ENCODE measurements around the gene ETHE1.
A peak's percentile ranks its signal among the peaks of the same experiment; 100 is the strongest.

DNA sequence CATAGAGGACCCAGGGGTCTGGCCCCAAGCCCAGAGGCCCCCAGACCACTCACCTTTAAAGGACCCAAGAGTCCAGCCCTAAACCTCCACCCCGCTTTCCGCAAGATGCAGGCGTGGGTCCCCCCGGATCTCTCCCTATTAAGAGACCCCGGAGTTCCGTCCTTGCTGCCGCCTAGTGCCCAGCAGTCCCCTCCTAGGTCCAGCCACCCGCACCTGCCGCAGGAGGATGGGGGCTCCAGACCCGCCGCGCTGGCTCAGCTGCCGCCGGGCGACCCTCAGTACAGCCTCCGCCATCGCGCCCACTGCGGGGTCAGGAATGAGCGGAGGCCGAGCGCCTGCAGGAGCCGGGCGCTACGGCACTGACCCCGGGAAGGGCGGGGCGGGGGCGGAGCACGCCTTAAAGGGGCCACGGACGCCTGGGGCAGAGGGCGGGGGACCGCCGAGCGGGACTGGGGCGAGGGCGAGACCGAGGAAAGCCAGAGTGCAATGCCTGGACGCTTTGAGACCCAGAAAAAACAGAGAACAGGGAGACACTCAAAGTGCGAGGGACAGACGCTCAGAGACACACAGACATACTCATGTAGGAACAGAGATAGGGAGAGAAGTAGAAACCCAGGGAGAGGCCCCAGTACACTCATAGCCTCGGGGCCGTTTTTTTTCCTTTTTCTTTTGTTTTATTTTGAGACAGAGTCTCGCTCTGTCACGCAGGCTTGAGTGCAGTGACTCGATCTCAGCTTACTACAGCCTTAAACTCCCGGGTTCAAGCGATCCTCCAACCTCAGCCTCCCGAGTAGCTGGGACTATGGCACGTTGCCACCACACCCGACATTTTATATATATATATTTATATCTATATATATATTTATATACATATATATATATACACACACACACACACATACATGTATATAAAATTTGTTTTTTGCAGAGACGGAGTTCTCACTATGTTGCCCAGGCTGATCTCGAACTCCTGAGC, at the start of gene ETHE1:
- TF ChIP-seq, protein P1, sequence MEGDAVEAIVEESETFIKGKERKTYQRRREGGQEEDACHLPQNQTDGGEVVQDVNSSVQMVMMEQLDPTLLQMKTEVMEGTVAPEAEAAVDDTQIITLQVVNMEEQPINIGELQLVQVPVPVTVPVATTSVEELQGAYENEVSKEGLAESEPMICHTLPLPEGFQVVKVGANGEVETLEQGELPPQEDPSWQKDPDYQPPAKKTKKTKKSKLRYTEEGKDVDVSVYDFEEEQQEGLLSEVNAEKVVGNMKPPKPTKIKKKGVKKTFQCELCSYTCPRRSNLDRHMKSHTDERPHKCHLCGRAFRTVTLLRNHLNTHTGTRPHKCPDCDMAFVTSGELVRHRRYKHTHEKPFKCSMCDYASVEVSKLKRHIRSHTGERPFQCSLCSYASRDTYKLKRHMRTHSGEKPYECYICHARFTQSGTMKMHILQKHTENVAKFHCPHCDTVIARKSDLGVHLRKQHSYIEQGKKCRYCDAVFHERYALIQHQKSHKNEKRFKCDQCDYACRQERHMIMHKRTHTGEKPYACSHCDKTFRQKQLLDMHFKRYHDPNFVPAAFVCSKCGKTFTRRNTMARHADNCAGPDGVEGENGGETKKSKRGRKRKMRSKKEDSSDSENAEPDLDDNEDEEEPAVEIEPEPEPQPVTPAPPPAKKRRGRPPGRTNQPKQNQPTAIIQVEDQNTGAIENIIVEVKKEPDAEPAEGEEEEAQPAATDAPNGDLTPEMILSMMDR (IDR thresholded peaks at IDR 0.05), result no peak
- peak; percentile 72 to 84 for TF ChIP-seq POLR2A (IDR thresholded peaks at IDR 0.05)
